KG1 (cell line): ENCODE measurements around the gene UCP1.
A peak's percentile ranks its signal among the peaks of the same experiment; 100 is the strongest.

Source experiments
- DNase-seq: peaks from one replicate; lab custom pipeline; 2025; lab: John Stamatoyannopoulos, UW

Gene UCP1, protein sequence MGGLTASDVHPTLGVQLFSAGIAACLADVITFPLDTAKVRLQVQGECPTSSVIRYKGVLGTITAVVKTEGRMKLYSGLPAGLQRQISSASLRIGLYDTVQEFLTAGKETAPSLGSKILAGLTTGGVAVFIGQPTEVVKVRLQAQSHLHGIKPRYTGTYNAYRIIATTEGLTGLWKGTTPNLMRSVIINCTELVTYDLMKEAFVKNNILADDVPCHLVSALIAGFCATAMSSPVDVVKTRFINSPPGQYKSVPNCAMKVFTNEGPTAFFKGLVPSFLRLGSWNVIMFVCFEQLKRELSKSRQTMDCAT

DNA sequence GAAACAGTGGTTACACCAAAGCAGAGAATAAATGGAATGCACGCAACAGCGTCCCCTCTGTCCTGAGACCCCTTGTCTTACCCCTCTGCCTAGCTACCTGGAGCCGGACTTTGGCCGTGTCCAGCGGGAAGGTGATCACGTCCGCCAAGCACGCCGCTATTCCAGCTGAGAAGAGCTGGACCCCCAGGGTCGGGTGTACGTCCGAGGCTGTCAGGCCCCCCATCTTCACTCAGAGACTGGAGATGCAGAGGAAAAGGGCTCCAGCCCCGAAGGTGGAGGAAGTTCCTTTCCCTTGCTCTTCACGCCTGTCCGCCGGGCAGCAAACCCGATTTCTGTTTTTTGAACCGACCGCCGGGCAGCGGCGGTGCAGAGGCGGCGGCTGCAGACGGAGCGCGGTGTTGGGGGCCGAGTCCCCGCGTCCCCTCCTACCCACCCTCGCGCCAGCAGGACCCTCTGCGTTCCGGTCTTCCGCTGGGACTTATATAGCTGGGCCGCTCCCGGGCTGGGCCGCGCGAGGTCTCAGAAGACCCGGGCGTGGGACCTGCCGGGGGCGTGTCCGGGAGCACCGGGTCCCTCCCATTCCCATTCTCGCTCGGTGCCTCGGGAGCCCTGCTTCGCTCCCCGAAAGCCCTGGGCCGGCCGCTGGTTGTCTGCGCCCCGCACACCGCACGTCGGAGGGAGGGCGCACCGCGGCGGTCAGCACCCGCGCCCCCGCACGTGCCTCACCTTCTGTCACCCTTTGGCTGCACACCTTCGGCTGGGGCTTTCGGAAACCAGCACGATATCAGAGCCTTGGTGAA lies at the start of gene UCP1:
UCP1 (minus strand) TSS at position 455 of the 800 bp plus-strand sequence; CDS start at position 223, 232 bp downstream.
- no peak for DNase-seq

DNA sequence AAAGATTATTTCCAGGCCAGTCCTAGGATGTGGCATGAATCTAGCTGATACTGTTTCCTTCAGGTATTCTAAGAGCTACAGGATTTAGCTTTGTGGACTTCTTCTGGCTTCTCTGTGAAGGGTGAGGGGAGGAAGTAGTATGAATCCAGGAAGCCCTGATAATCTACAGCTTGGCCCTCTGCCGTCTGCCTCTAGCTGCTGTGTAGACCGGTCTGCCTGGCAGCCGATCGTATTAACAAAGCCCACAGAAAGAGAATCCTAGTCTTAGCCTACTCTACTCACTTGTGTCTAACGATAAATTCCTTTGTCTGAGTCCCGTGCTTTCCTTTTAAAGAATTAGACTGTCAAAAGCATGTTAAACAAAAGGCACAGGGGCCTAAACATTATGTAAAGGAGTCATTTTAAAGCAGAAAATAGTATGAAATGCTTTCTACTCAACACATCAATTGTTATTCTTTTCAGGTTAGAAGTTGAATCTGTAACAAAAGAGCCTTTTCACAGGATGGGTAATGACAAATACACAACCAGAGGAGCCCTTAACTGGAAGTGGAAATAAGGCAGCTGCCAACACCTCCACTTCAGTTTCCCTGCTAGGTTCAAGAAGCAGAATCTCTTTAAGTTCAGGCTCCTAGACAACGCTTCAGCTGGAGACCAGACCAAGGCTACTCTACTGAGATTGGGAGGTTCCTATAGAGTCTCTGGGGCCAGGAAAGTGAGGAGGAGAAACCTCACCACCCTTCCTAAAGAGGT lies 48.9 kb upstream of the UCP1 start:
- no peak for DNase-seq

DNA sequence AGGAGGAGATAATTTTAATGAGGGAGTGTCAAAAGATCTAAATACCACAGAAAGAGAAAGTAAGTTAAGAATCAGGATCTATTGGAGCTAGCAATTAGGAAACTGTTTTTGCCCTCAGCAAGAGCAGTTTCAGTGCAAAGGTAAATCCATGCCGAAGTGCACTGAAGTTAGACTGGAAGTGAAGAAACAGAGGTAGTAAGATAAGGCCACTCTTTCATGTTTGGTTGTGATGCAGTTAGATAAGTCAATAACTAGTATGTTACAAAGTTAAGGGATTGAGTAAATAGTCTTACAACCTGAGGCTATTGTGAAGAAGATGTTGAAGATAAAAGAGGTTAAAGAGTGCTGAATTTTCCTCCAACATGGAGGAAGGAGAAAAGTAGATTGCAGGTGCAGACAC lies 46.7 kb upstream of the UCP1 start:
- DNase-seq, result no peak

DNA sequence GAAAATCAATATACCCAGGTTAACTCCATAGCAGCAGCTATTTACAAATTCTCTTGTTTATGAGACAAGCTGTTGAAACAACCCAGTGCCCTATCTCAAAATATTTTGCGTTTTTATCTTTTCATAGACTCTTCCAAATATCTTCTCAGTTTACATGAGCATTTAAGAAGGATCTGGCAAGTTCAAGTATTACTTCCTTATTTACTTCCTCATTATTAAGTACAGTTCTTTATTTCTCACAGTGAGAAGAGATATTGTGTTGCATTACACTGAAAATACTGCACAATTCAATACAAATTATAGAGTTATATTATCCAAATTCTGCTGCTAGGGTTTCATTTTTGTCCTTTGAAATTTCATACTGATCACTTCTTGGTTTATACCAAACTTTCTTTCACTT lies 43.6 kb upstream of the UCP1 start:
- no peak for DNase-seq

DNA sequence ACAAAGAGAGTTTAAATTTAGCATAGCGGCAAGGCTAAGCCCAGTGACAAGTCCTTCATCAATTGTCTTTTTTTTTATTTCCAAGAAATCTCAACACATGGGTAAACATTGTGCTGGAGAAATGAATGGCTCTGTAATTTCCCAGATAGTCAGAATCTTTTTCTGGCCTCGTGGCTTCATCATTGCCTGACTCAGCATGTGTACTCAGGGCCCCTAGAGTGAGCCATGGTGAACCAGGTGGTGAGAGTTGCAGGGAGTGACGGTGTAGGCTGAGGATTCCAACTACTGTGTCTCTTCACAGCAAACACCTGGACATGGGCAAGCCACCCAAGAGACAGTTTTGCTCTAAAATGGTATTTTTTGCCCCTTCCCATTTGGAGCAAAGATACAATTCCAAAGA lies 43.1 kb upstream of the UCP1 start:
- DNase-seq, result no peak

DNA sequence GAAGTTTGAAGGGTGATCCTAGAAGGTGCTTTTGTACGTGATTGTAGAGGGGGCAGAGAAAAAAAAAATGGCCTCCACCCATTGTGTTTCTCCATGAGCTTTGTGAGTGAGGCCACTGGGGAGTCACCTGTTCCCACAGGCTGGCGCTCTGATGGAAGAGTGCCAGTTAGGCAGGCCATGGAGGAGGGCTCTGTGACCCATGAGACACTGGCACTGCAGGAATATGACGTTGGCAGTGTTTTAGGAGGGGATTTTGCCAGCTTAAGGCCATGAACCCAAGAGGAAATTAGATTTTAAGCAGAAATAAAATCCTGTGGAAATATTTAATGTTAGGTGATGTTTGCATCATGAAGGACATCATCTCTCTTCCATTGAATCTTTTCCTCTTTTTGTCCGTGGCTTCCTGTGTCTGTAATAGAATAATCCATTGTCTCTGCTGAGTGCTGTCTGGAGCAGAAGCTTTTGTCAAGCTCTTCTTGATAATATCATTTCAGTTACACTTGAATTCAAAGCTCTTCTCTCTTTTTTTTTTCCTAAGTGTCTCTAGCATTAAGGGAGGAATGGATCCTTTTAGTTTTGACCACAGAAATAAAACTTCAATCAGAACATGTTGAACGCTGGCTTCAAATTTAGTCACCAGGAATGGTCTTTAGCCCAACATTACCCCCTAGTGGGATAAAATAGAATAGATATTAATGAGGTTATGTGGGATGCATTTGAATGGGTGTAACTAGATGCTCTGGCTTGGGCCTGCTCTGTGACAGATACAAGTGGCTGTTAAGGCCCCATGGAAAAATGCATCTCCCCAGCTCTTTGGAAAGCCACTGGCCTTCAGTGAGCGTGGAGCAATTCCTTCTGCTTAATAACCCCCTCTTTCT lies 41.0 kb upstream of the UCP1 start:
- DNase-seq, result peak; percentile 9

DNA sequence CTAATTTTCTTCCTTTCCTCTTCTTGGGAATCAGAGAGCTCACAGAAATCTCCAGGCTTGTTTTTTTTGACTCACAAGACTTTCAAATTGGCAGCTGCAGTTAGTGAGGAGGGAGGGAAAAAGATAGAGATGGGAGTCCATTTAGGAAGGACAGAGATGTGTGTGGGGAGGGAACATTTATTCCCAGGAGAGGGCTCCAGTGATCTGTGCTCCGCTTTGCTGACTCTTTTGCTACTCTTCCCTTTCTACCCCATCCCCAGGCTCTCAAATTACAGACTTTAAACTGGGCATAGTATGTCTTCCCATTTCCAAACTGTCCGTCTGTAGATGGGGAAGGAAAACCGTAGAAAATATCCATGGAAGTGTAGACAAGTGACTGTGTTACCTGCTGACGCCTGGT lies 39.1 kb upstream of the UCP1 start:
- no peak for DNase-seq

DNA sequence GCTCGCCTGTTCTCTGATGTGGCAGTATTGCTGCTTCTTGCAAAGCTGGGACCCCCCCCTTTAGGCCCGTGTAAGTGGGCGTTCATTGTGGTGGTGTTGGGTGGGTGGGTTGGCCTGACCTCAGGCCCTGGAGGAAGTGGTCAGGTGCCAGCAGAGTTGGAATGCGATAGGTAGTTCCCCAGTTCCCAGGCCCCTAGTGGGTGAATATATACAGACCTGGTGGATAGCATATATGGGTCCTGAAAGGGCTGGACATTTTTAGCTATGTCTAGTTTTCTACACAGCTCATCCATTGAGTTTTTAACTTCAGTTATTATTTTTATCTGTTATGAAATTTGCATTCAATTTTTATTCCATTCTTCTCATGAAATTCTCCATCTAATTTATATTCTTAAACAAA lies 35.8 kb upstream of the UCP1 start:
- DNase-seq, result no peak

DNA sequence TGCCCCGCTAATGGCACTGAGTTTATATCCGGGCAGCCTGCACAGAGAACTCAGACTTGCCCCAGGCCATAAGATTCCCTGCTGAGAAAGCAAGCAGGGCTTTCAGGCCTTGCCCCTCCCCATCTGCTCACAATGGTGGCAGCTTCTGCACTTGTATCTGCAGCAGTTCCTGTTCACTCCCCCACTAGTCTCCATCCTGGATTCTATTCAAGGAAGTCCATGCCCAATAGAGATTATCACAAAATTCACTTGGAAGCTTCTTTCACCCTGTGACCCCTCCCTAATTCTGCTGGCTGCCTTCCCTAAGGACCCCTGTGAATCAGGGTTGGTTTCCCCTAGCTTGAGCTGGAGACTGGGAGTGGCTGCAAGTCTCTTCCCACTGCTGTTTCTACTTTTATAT lies 34.5 kb upstream of the UCP1 start:
- no peak for DNase-seq

DNA sequence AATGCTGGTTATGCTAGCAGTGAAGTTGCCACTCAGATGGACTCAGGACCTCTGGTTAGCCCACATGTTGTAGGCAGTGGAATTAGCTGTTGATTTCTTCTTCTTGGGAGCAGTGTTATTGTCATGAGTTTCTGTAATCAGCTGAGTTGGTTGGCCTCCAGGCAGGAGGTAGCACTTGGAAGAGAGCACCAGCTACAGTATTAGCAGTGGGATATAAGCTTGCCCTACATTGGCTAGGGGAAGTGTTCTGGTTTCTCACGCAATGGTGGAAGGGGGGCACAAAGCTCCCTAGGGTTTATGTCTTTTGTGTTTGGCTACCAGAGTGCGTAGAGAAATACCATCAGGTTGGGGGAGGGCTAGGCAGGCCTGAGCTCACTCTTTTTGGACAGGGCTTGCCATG lies 34.0 kb upstream of the UCP1 start:
- no peak for DNase-seq

DNA sequence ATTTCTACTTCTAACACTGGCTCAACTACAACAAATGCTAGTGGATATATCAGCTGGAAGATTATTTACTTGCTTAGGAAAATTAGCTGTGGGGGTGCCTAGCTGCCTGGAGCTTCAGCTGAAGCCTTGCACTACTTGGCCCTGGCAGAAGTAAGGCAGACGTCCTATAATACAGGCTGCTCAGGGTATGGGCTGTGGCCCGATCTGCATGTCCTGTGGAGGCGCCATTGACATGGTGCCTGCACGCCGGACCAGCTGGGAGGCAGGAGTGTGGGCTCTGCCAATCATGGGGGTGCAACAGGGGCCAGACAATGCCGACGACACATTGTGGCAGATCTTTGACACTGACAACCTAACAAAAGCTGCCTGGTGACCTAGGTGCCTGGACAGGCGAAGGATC lies 31.6 kb upstream of the UCP1 start:
- no peak for DNase-seq

DNA sequence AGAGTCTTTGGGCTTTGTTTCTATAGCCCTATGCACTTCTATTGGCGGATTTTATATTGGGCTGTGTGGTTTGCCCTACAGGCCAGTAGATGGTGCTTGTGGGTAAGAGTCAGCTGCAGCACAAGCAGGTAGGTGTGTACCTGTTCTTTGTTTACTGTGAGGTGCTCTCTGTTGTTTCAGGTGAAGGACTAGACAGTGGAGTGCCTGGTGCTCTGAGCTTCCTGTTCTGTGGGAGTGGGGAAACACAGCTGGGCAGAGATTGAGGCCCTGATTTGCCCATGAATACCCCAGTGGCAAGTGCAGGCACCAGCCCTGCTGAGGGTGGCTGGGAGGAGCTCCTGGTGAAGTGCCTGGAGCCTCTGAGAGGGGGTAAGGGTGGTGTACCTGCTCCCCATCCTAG lies 26.3 kb upstream of the UCP1 start:
- DNase-seq, result no peak

DNA sequence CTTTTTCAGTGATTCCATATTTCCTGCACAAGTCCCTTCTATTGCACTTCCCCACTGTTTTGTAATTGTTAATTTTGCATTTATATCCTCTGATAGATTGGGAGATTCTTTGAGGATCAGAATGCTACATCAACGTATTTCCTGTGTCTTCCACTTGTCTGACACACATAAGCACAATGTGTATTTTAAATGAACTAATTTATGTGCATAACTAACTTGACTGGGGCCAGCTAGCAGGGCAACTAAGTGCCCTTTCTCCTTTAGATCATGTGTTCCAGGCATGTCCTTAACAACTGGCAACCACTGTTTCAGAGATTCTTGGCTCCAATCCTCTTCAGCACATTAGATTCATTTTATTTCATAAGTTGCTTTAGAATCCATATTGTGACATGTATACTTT lies 15.7 kb upstream of the UCP1 start:
- no peak for DNase-seq

DNA sequence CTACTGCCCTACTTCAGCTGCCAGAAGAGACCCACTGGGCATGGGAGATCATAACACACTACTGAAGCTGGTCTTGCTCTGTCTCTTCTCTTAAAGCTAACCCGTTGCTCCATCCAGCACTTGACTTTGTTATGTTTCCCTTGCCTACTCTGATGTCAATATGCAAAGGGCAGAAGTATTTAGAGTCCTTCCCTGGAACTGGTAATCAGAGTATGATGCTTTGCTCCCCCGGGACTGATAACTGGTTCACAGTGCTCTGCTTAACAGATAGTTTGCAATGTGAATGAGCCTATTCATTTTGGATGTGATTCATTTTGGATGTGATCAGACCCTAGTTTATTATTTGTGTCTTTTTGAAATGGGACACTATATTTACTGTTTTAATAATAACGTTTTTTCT lies 12.3 kb upstream of the UCP1 start:
- DNase-seq, result no peak

DNA sequence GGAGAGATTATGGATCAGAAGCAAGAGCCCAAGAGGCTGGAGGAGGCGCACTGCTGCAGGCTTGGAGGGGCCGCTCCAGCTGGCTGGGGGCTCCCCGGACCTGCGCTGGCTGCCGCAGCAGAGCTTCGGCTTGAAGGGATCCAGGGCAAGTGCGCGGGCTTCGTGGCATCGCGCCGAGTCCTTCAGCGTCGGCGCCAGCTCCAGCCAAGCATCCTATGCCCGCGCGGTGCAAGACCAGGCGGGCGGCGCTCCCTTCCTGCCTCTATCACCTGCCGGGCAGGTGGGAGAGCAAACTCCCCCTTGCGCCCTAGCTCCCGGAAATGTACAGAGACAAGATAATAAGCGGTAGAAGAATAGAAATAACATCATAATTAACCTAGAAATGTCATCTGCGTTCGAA lies 10.5 kb upstream of the UCP1 start:
- no peak for DNase-seq

DNA sequence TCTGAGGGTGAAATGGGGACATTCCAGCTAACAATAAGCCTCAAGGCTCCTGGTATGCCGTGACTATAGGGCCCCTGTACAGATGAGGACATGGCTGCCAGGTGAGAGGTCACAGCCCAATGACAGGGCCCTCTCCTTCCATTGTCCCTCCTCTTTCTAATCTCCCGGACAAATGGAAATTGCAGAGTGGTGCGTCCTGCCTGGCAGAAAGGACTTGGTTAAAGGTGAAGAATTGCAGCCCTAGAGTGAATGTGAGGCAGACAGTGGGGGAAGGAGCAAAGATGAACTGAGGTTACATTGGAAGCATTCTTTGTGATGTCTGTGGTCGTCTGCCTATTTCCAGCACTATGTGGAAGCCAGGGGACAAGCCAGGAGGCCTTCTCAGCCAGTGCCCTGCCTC lies 6.7 kb upstream of the UCP1 start:
- no peak for DNase-seq

DNA sequence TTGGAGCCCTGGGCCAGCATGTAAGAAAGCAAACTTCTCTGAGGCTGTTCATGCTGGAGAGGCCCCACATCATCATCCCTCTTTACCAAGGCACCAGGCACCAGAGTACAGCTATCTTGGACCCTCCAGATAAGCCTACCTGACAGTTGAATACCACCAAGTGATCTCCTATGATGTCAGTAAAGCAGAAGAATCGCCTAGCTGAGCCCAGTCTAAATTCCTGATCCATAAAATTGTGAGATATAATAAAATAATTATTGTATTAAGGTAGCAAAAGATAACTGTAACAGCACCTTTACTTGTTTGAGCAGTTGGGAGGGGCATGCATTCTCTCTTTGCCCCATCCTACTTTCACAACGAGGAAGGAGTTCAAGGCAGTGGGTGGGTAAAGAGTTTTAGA lies 2.9 kb upstream of the UCP1 start:
- no peak for DNase-seq

DNA sequence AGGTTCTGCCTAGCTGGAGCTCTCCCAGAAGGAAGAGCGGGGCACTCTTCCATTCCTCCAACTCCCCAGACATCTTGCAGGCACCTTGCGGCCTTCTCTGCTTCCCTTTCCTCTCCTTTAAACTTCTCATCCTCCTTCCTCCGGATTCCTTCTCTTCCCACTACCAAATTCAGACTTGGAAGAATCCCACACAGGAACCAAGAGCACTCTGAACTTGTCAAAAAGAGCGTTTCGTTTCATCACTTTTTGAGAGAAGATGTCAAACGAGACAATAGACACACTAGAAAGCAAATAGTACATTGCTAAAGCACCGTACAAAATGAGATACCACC lies 512 bp upstream of the UCP1 start:
- DNase-seq, result no peak

DNA sequence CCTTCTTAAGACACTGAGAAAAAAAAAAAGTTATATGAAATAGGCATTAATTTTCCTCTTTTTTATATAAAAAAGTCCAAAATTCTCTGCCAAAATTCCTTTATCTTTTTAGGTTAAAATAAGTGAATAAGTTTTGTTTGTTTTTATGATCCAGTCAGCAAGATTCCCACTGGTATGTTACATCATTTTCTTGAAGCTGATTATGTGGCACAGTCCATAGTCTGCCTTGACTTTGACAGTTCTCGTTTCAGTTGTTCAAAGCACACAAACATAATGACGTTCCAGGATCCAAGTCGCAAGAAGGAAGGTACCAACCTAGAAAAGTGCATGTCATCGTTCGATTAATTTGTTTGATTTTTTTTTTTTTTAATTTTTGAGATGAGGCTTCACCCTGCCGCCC lies 9.1 kb downstream of the UCP1 start:
- DNase-seq, result no peak

DNA sequence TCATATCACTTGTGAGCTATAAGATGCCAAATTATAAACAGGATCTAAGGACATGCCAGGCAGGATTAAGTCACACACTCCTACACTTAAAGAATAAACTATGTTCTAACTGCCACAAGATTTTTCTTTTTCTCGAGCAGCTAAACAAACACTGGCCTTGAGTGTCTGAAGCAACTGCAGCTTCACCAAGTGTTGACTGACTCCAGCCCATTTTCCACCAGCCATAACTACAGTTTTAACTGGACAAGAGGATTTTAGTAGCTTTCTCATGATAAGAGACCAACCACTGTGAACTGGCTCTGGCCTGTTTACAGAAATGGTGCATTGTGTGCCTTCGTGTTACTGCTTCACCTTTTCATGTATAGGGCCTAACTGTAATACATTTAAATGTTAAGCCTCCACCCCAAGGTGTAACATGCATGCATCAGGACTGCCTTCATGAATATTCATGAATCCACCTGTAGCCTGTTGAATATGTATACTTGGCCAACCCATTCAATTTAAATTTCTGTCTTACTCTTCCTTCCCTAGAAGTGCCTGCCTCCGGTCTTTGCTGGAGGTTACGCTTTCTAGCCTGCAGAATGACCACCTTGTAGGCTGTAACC lies 10.8 kb downstream of the UCP1 start:
- DNase-seq, result no peak

DNA sequence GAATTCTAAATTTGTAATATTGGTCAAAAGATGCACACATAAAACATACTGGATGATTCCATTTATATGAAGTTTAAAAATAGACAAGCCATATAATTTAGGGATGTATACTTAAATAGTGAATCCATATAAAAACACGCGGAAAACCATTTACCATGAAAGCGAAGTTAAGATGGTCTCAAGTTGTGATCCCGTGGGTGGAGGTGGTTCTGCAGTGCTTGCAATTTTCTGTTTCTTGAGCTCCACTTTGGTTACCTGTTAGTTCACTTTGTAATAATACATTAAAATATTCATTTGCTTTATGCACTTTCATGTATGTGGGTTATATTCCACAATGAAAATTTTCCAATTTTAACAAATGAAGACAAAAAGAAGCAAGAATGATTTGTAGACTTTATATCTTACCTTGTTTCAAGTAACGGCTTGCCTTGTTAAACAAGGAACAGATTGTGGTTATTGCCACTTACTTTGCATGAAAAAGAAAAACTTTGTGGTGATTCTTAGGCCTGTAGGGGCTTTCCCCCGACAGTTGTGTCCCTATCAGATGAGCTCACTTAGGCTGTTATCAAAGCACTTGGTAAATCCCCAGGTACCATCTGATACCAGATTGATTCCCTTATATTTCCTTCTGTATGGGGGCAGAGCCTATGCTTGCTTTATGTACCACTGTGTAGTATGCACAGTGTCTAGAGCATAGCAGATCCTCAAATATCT lies 12.2 kb downstream of the UCP1 start:
- no peak for DNase-seq
